Renal pelvis (tissue), 12 donors: ENCODE results near the gene TRIM37. TPM values are rescaled to one million over a fixed set of nuclear protein-coding genes. Genes with fewer than 3 reads are reported as not detected.
A peak's percentile ranks its signal among the peaks of the same experiment; 100 is the strongest.
"Not testable (repeated sequence)": the region's sequence is repeated elsewhere in the genome, so short reads cannot be mapped to it uniquely, and the experiment has no call there.

Experiments
- DNase-seq: peaks from one replicate; pipeline ENCODE4 v3.0.0-alpha.2; 2013
- long read RNA-seq, 16 experiments: transcript quantifications; one replicate each; lab custom pipeline, GENCODE V29; 2026
- polyA plus RNA-seq, 3 donors: library from polyadenylated mRNA; unstranded; fragments of 120-200 nt; gene quantifications; one replicate each; pipeline ENCODE4 v1.2.1, GENCODE V29; 2013; ENCODE audit not compliant: insufficient read length in 3 of 3

Gene TRIM37
- 10 to 100 TPM; 24.8 to 30.3 (median 28.6) TPM for polyA plus RNA-seq
- long read RNA-seq, donor 1, partial matches to known transcripts = 0 of 2 reads
- long read RNA-seq, donor 1, other reads (novel, unspliced or antisense) = 0 of 2 reads
- long read RNA-seq, donor 2, full-length matches to known transcripts = 3 of 3 reads
- long read RNA-seq, donor 2, partial matches to known transcripts = 0 of 3 reads
- long read RNA-seq, donor 2, other reads (novel, unspliced or antisense) = 0 of 3 reads
- long read RNA-seq, donor 3, full-length matches to known transcripts = 2 of 2 reads
- long read RNA-seq, donor 3, partial matches to known transcripts = 0 of 2 reads
- long read RNA-seq, donor 3, other reads (novel, unspliced or antisense) = 0 of 2 reads
- long read RNA-seq, donor 4, full-length matches to known transcripts = 2 of 2 reads
- long read RNA-seq, donor 4, partial matches to known transcripts = 0 of 2 reads
- long read RNA-seq, donor 4, other reads (novel, unspliced or antisense) = 0 of 2 reads
- long read RNA-seq, donor 5, partial matches to known transcripts = 0 of 1 reads
- long read RNA-seq, donor 5, other reads (novel, unspliced or antisense) = 0 of 1 reads
- long read RNA-seq, donor 6, partial matches to known transcripts = 0 of 2 reads
- long read RNA-seq, donor 6, other reads (novel, unspliced or antisense) = 0 of 2 reads
- long read RNA-seq, donor 7, full-length matches to known transcripts = 2 of 2 reads
- long read RNA-seq, donor 7, partial matches to known transcripts = 0 of 2 reads
- long read RNA-seq, donor 7, other reads (novel, unspliced or antisense) = 0 of 2 reads
- long read RNA-seq, donor 8, full-length matches to known transcripts = 3 of 3 reads
- long read RNA-seq, donor 8, partial matches to known transcripts = 0 of 3 reads
- long read RNA-seq, donor 8, other reads (novel, unspliced or antisense) = 0 of 3 reads
- long read RNA-seq, donor 9, partial matches to known transcripts = 0 of 2 reads
- long read RNA-seq, donor 9, other reads (novel, unspliced or antisense) = 0 of 2 reads
- long read RNA-seq, donor 10, partial matches to known transcripts = 24 of 33 reads
- long read RNA-seq, donor 10, other reads (novel, unspliced or antisense) = 6 of 33 reads
- long read RNA-seq, donor 11, full-length matches to known transcripts = 1 of 1 reads
- long read RNA-seq, donor 11, partial matches to known transcripts = 0 of 1 reads
- long read RNA-seq, donor 11, other reads (novel, unspliced or antisense) = 0 of 1 reads
- long read RNA-seq, donor 12, full-length matches to known transcripts = 7 of 13 reads
- long read RNA-seq, donor 12, partial matches to known transcripts = 6 of 13 reads
- long read RNA-seq, donor 12, other reads (novel, unspliced or antisense) = 0 of 13 reads
- long read RNA-seq, donor 13 = 0 reads
- long read RNA-seq, donor 14 = 0 reads
- long read RNA-seq, donor 15 = 0 reads
- long read RNA-seq, donor 16, full-length matches to known transcripts = 6 of 6 reads
- long read RNA-seq, donor 16, partial matches to known transcripts = 0 of 6 reads
- long read RNA-seq, donor 16, other reads (novel, unspliced or antisense) = 0 of 6 reads

- DNase-seq = peak; percentile 97
Measured at GRCh38 chr17:59106463-59107305, at the start of gene TRIM37. Gene TRIM37 (minus strand): TSS chr17:59106880. CDS start chr17:59106461, 419 bp downstream.

- DNase-seq = peak; percentile 100
Measured at GRCh38 chr17:59155439-59156177, 48.9 kb upstream of the TRIM37 start, which contains the start of gene PRR11. Gene PRR11 (plus strand): TSS chr17:59155746. CDS start chr17:59169753, 14,007 bp downstream.

GRCh38 chr17:59154721-59155438 lies 48.2 kb upstream of the TRIM37 start, which contains the start of gene SKA2:
Gene SKA2 (minus strand): TSS chr17:59155186. CDS start chr17:59155163, 23 bp downstream.
- DNase-seq = no peak

- peak; percentile 49 for DNase-seq
Measured at GRCh38 chr17:59154292-59154720, 47.6 kb upstream of the TRIM37 start.

GRCh38 chr17:59152925-59153324 lies 46.2 kb upstream of the TRIM37 start:
- no peak for DNase-seq

GRCh38 chr17:59151591-59151990 lies 44.9 kb upstream of the TRIM37 start:
- DNase-seq = no peak

GRCh38 chr17:59151006-59151405 lies 44.3 kb upstream of the TRIM37 start:
- no peak for DNase-seq

GRCh38 chr17:59149841-59150511 lies 43.3 kb upstream of the TRIM37 start:
- DNase-seq = no peak

- DNase-seq = no peak
Measured at GRCh38 chr17:59149051-59149450, 42.4 kb upstream of the TRIM37 start.

GRCh38 chr17:59145571-59146096 lies 39.0 kb upstream of the TRIM37 start:
- no peak for DNase-seq

GRCh38 chr17:59141860-59142259 lies 35.2 kb upstream of the TRIM37 start:
- DNase-seq = no peak

- DNase-seq = no peak
Measured at GRCh38 chr17:59139939-59140338, 33.3 kb upstream of the TRIM37 start.

GRCh38 chr17:59138339-59138738 lies 31.7 kb upstream of the TRIM37 start:
- DNase-seq = not testable (repeated sequence)

- DNase-seq = no peak
Measured at GRCh38 chr17:59131131-59131530, 24.5 kb upstream of the TRIM37 start.

- no peak for DNase-seq
Measured at GRCh38 chr17:59129814-59130213, 23.1 kb upstream of the TRIM37 start.

GRCh38 chr17:59126809-59127417 lies 20.2 kb upstream of the TRIM37 start:
- no peak for DNase-seq

- no peak for DNase-seq
Measured at GRCh38 chr17:59124665-59125064, 18.0 kb upstream of the TRIM37 start.
